K562 (cell line): Measurements from ENCODE around the gene EPHB4. TPM values are rescaled to one million over a fixed set of nuclear protein-coding genes. Genes with fewer than 3 reads are reported as not detected.

ENCODE experiments used
- CREB3L1 ChIP-seq: fragments of 450-650 bp; IDR thresholded peaks from 2 replicates; pipeline ENCODE4 v1.6.1; 2014; ENCODE audit warnings: low read depth, mild to moderate bottlenecking, moderate library complexity, borderline replicate concordance
- MBD2 ChIP-seq: sonication (generic); IDR thresholded peaks from 2 replicates; pipeline ENCODE4 v1.6.1; 2016; ENCODE audit warnings: low read depth, borderline replicate concordance
- RCOR1 ChIP-seq, 2 experiments: IDR thresholded peaks; 2 replicates each; pipeline ENCODE4 v1.6.1; 2012; ENCODE audit warnings: low read depth in 2 of 2, low read length in 2 of 2, borderline replicate concordance in 1 of 2, improper control_type of control experiment in 1 of 2
- TBL1XR1 ChIP-seq, 2 experiments: IDR thresholded peaks; 2 replicates each; pipeline ENCODE4 v1.6.1; 2012; ENCODE audit warnings: improper control_type of control experiment in 2 of 2, low read length in 2 of 2, mild to moderate bottlenecking in 1 of 2
- XRCC3 ChIP-seq: fragments of 450-650 bp; IDR thresholded peaks from 2 replicates; pipeline ENCODE4 v1.6.1; 2017; ENCODE audit warnings: mild to moderate bottlenecking, moderate library complexity
- ZFP1 ChIP-seq: fragments of 450-650 bp; formaldehyde crosslinking; IDR thresholded peaks from 2 replicates; pipeline ENCODE4 v1.4.0; 2020; ENCODE audit warnings: mild to moderate bottlenecking, mixed read lengths
- ZKSCAN8 ChIP-seq: fragments of 200-800 bp; sonication (Bioruptor generic); IDR thresholded peaks from 2 replicates; pipeline ENCODE4 v1.6.1; 2016; ENCODE audit warnings: missing genetic modification characterization, missing compliant biosample characterization
- ZNF324 ChIP-seq: fragments of 250-450 bp; sonication (Bioruptor Pico); IDR thresholded peaks from 2 replicates; pipeline ENCODE4 v1.4.0; 2020; ENCODE audit warnings: mild to moderate bottlenecking
- ZNF384 ChIP-seq: IDR thresholded peaks from 2 replicates; pipeline ENCODE4 v1.6.1; 2012; ENCODE audit warnings: low read depth, low read length, improper control_type of control experiment
- ZNF79 ChIP-seq: fragments of 250-450 bp; sonication (Bioruptor Pico); IDR thresholded peaks from 2 replicates; pipeline ENCODE4 v1.4.0; 2020; ENCODE audit warnings: low read depth, mild to moderate bottlenecking, moderate library complexity
- ZZZ3 ChIP-seq: fragments of 450-650 bp; IDR thresholded peaks from 2 replicates; pipeline ENCODE4 v1.6.1; 2016; ENCODE audit warnings: antibody characterized with exemption, mild to moderate bottlenecking, moderate library complexity
- polyA plus RNA-seq, 8 experiments: library from polyadenylated mRNA; depleted of rRNA in 4 of 8; stranded (reverse) in 5 of 8; unstranded in 3 of 8; fragments of >200 nt; fragmentation: Nextera tagmentation in 2 of 8; fragmentation: Illumina TruSeq in 1 of 8; extraction: Ambion mirVana in 2 of 8; extraction: Trizol in 1 of 8; gene quantifications; 2 replicates each; pipeline versions ENCODE4 v1.2.1 to v1.2.3, GENCODE V29; 2011 to 2014; ENCODE audit warnings: inconsistent platforms in 1 of 8, missing spikeins in 1 of 8
- total RNA-seq, 7 experiments: library from RNA; depleted of rRNA in 6 of 7; stranded (reverse); fragments of >200 nt in 6 of 7; fragmentation: Illumina TruSeq in 2 of 7; extraction: Trizol in 2 of 7; gene quantifications; 2 replicates each; pipeline versions ENCODE4 v1.2.1 to v1.2.3, GENCODE V29; 2011 to 2021; ENCODE audit warnings: low replicate concordance in 1 of 7
- TF ChIP-seq, protein P1 (sequence below): fragments of 200-600 bp; sonication (generic); IDR thresholded peaks from one replicate; pipeline ENCODE4 v1.6.1; 2012; ENCODE audit warnings: mild to moderate bottlenecking, low read depth, low read length, inconsistent platforms
- TF ChIP-seq, protein P2 (sequence below), 2 experiments: fragments of 450-650 bp; IDR thresholded peaks; 2 replicates each; pipeline ENCODE4 v1.6.1; 2016

The EPHB4 gene
- total and polyA plus RNA-seq, 9 of the 15 experiments (the other 6 are each of a cell fraction or from before 2014, with no cell fraction given) = 1.2 to 82.1 (median 37.9) TPM

DNA sequence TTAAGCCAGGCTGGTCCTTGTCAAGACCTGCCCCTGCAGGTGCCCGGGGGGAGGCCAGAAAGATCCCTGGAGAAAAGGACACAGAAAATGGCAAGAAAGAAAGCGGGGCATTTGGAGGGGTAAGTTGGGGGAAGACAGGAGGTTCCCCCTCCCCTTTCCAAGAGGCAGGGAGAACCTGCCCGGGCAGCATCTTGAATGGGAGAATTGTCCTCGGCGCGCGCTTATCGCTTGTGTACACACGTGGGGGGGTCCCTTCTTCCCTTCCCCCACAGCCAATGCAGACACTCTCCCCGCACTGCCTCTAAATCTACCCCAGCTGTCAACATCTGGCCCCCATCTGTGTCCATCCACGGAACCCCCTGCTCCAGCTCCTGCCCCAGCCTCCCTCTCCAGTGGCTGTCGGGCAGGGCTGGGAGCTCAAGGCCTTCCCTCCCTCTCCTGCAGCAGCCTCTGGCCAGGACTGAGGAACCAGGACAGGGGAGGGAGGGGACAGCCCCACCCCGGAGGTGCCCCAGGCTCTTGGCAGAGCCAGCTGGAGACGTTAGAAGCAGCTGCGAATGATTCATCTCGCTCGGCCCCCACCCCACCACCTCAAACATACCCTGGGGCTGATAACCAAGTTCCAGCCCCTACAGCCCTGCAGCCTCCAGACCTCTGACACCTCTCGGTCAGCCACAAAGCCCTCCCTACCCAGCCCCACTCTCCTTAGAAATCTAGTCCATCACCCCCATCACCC lies 25.3 kb downstream of the EPHB4 start (continued):
- TF ChIP-seq, protein P1, sequence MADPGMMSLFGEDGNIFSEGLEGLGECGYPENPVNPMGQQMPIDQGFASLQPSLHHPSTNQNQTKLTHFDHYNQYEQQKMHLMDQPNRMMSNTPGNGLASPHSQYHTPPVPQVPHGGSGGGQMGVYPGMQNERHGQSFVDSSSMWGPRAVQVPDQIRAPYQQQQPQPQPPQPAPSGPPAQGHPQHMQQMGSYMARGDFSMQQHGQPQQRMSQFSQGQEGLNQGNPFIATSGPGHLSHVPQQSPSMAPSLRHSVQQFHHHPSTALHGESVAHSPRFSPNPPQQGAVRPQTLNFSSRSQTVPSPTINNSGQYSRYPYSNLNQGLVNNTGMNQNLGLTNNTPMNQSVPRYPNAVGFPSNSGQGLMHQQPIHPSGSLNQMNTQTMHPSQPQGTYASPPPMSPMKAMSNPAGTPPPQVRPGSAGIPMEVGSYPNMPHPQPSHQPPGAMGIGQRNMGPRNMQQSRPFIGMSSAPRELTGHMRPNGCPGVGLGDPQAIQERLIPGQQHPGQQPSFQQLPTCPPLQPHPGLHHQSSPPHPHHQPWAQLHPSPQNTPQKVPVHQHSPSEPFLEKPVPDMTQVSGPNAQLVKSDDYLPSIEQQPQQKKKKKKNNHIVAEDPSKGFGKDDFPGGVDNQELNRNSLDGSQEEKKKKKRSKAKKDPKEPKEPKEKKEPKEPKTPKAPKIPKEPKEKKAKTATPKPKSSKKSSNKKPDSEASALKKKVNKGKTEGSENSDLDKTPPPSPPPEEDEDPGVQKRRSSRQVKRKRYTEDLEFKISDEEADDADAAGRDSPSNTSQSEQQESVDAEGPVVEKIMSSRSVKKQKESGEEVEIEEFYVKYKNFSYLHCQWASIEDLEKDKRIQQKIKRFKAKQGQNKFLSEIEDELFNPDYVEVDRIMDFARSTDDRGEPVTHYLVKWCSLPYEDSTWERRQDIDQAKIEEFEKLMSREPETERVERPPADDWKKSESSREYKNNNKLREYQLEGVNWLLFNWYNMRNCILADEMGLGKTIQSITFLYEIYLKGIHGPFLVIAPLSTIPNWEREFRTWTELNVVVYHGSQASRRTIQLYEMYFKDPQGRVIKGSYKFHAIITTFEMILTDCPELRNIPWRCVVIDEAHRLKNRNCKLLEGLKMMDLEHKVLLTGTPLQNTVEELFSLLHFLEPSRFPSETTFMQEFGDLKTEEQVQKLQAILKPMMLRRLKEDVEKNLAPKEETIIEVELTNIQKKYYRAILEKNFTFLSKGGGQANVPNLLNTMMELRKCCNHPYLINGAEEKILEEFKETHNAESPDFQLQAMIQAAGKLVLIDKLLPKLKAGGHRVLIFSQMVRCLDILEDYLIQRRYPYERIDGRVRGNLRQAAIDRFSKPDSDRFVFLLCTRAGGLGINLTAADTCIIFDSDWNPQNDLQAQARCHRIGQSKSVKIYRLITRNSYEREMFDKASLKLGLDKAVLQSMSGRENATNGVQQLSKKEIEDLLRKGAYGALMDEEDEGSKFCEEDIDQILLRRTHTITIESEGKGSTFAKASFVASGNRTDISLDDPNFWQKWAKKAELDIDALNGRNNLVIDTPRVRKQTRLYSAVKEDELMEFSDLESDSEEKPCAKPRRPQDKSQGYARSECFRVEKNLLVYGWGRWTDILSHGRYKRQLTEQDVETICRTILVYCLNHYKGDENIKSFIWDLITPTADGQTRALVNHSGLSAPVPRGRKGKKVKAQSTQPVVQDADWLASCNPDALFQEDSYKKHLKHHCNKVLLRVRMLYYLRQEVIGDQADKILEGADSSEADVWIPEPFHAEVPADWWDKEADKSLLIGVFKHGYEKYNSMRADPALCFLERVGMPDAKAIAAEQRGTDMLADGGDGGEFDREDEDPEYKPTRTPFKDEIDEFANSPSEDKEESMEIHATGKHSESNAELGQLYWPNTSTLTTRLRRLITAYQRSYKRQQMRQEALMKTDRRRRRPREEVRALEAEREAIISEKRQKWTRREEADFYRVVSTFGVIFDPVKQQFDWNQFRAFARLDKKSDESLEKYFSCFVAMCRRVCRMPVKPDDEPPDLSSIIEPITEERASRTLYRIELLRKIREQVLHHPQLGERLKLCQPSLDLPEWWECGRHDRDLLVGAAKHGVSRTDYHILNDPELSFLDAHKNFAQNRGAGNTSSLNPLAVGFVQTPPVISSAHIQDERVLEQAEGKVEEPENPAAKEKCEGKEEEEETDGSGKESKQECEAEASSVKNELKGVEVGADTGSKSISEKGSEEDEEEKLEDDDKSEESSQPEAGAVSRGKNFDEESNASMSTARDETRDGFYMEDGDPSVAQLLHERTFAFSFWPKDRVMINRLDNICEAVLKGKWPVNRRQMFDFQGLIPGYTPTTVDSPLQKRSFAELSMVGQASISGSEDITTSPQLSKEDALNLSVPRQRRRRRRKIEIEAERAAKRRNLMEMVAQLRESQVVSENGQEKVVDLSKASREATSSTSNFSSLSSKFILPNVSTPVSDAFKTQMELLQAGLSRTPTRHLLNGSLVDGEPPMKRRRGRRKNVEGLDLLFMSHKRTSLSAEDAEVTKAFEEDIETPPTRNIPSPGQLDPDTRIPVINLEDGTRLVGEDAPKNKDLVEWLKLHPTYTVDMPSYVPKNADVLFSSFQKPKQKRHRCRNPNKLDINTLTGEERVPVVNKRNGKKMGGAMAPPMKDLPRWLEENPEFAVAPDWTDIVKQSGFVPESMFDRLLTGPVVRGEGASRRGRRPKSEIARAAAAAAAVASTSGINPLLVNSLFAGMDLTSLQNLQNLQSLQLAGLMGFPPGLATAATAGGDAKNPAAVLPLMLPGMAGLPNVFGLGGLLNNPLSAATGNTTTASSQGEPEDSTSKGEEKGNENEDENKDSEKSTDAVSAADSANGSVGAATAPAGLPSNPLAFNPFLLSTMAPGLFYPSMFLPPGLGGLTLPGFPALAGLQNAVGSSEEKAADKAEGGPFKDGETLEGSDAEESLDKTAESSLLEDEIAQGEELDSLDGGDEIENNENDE = no peak
- TF ChIP-seq RCOR1 (IDR thresholded peaks at IDR 0.05; ENCODE audit: borderline replicate concordance in 1 of 2, low read depth in 2 of 2, low read length in 2 of 2) (peak in 1 of 2 experiments; percentile 55; a peak in 2 of 4 replicates), ZNF324 (no peak), TBL1XR1 (IDR thresholded peaks at IDR 0.05; ENCODE audit: low read length in 2 of 2) (peak in 1 of 2 experiments; percentile 65; a peak in 3 of 4 replicates), XRCC3 (no peak), ZZZ3 (no peak), ZNF79 (CRISPR knock-in tag) (no peak), MBD2 (0 out of 2 replicates have a peak, but pooled peaks have one; percentile 66), CREB3L1 (no peak; the same call in 1 of the 2 replicates), ZNF384 (peak; percentile 65), ZKSCAN8 (CRISPR knock-in tag) (peak; percentile 67; the same call in 1 of the 2 replicates), ZFP1 (CRISPR knock-in tag) (0 out of 2 replicates have a peak, but pooled peaks have one; percentile 11)
- TF ChIP-seq, protein P2, sequence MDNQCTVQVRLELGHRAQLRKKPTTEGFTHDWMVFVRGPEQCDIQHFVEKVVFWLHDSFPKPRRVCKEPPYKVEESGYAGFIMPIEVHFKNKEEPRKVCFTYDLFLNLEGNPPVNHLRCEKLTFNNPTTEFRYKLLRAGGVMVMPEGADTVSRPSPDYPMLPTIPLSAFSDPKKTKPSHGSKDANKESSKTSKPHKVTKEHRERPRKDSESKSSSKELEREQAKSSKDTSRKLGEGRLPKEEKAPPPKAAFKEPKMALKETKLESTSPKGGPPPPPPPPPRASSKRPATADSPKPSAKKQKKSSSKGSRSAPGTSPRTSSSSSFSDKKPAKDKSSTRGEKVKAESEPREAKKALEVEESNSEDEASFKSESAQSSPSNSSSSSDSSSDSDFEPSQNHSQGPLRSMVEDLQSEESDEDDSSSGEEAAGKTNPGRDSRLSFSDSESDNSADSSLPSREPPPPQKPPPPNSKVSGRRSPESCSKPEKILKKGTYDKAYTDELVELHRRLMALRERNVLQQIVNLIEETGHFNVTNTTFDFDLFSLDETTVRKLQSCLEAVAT (IDR thresholded peaks at IDR 0.05) = 0 out of 4 replicates have a peak, but pooled peaks of 1 of the 2 experiments have one; percentile 11
